NK-92 (cell line): ENCODE data around the gene ZBTB20.
"Not testable (repeated sequence)": the region's sequence is repeated elsewhere in the genome, so short reads cannot be mapped to it uniquely, and the experiment has no call there.

ENCODE experiments used
- DNase-seq: peaks from one replicate; lab custom pipeline; 2025; ENCODE audit not compliant: unreplicated experiment; lab: John Stamatoyannopoulos, UW

ZBTB20 gene

DNA sequence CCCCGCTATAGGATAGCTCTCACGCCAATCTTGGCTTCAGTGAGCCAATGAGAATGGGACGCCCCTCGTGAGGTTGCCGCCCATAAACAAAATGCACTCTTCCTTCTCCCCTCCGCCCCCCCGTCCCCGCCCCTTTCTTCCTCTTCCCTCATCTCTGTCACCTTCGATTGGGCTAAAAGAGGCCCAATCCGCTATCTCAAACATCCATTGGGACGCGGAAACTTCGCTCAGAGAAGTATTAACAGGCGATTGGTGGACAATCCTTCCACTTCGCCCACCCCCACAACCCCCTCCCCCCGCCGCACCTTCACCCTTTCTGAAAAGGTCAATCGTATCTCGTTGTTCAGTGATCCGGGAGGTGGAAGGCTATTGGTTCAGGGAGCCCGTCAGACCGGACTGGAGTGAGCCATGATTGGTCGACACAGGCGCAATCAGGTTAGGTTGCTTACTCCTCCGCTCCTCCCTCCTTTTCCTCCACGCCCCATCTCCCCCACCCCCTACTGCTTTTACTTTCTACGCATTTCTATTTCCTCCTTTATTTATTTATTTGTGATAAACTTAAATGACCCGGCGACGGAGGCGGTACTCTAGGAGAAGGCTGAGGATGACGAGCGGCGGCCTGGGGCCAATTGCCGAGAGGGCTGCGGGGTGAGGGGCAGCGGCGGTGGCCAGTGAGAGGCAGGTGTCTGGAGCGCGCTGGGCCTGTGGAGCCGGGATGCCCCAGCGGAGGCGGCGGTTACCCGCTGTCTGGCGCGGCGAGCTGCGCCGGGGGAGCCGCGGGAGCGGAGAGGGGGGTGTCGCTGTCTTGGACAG, 447 bp upstream of the ZBTB20 start:
- peak; percentile 100 for DNase-seq

DNA sequence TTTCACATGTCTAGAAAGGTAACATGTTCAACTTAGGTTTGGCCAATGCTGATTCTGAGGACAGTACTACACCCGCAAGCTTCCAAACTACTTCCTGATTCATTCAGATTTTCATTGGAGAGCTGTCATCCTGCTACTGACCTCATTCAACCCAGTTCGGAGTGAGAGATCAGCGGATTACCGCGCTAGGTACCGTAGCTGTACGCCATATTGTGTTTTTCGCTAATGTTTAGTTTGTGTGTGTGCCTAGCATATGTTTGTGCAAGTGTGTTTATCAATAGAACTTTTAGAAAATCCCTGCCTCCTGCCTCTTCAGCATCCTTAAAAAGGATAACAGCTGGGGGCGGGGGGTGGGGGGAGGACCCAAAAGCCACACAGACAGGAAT, 1.1 kb downstream of the ZBTB20 start:
- no peak for DNase-seq

DNA sequence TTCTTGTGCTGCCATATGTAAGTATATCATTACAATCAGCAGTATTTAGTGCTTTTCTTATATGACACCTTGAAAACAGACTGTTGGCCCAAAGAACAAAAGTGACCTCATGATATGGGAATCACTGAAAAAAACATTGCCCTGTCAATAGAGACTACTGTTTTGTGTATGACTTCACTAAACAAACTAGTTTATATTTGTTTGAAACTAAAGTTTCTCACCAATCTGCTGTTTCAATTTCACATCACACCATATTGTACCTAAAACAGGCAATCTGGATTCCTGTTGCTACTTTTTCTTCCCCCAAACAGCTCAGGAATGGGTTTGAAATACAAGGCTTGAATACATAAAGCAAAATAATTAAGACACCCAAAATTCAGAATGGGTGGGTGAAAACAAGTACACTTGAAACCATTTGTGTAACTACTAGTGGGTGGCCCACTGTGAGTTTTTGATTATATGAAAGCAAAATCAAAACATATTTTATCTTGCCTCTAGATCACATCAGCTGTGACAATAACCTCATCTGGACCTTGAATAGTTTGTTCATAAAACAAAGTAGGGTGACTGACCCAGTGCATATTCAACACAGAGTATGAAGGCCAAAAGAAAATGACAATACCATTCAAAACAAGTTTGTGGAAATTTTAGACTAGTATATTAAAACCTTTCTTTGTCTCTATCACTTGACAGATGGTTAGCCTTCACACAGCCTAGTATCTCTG, 5.9 kb downstream of the ZBTB20 start:
- DNase-seq, result no peak

DNA sequence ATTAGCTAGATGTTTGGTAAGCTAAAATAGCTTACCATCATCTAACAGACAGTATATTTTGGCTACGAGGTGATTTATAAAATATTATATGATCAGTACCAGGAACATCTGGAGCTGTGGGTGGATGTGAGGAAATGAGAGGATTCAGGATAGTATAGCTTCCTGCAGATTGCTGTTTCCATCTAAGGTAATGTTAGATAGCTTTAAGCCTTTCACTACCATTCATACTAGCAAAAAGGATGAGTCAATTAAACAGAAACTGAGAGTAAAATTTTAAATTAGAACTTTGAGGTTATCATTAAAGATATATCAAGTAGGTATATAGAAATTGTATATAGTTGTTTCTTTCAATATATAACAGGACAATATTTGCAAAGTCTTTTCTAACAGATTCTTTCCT, 8.0 kb downstream of the ZBTB20 start:
- DNase-seq, result no peak

DNA sequence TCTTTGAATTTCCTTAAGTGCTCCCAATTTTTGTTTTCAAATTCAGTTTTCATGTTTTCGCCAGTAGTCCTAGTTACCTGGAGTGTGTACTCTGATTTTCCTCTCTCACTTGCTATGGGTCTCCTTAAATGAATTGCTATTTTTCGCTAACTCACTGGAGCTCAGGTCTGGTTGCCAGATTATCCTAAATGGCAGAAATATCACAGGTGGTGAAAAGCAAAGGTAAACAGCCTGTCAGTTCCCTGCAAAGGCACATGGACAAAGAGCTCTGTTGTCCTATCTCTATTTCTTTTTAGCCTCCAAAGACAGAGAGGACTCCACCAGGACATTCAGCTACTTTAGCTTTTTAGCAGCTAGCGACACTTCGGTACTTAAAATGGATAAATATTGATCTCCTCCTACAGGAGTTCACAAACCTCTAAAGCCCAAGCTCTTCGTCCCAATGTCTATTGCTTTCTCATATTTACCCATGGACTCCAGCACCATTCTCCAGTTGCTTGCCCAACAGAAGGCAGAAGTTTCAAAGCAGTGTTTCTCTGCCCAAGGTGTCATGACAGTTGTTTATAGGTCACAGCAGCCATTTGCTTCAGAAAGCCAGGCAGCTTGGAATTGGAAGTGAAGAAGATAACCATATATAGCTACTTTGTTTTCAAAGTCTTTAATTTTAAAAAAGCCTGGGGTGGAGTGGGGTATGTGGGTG, 12.3 kb downstream of the ZBTB20 start:
- DNase-seq, result no peak

DNA sequence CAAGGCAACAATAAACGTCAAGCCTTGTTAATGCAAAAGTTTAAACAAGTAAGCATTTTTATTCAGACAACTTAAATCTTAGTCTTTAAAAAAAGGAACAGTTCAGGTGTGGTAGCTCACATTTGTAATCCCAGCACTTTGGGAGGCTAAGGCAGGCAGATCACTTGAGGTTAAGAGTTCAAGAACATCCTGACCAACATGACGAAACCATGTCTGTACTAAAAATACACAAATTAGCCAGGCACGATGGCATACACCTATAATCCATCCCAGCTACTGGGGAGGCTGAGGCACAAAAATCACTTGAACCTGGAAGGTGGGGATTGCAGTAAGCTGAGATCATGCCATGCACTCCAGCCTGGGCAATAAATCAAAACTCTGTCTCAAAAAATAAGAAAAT, 19.9 kb downstream of the ZBTB20 start:
- no peak for DNase-seq

DNA sequence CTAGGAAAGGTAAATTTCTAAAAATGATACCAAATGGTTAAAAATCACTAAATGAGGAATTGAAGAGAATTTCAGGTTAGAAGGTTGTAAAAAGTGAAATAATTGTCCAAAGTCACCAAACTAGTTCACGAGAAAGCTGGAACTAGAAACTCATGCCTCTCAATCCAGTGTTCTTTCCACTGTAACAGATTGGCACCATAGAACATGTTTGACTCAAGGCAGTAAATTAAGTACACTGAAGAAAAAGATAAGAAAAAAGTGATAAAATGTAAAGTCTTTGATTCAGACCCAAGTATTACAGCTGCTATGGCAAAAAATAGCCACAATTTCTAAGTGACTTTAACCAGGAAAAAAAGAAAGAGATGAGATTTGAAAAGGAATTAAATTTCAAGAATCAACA, 26.5 kb downstream of the ZBTB20 start:
- DNase-seq, result no peak

DNA sequence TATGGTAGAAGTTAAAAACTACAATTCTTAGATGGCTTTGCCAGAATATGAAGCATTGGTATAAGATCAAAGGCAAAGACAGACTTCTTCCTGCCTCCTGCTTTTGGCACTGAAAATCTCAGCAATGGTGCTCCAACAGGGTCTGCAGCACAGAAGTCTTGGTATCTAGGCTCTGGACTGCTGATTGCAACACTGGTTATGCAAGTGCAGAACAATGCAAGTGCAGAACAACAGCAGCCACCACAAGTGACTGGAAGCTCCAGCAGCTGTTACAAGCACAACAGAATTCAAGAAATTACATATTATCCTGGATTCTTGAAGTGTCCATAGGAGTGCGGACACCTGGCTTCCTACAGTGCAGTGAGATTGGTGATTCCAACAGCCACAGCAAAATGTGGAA, 33.7 kb downstream of the ZBTB20 start:
- no peak for DNase-seq

DNA sequence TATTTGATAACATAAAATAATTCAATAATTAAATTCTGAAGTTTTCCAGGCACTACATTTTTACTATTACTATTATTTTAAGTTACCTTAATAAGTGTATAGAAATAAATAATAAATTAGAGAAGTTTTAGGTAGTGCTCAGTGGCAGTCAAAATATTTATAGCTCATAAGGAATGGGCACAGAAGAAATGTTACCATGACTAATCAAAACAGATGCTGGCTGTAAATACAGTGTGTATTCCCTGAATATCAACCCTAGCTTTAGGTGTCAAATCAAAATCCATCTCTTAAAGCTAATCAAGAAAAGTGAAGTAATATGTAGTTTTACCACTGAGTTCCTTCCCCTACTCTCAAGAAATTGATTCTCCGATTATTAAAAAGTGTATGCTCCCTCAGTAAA, 35.5 kb downstream of the ZBTB20 start:
- no peak for DNase-seq

DNA sequence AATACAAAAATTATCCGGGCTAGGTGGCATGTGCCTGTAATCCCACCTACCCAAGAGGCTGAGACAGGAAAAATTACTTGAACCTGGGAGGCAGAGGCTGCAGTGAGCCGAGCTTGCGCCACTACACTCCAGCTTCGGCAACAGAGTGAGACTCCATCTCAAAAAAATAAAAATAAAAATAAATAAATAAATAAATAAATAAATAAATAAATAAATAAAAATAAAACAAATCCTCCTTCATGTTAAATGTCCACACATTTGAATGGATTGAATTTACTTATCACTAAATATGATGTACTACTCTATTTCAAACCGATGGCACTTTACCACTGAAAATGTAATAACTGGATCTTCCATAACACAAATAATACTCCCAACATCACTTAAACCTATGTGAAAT, 36.3 kb downstream of the ZBTB20 start:
- DNase-seq, result no peak

DNA sequence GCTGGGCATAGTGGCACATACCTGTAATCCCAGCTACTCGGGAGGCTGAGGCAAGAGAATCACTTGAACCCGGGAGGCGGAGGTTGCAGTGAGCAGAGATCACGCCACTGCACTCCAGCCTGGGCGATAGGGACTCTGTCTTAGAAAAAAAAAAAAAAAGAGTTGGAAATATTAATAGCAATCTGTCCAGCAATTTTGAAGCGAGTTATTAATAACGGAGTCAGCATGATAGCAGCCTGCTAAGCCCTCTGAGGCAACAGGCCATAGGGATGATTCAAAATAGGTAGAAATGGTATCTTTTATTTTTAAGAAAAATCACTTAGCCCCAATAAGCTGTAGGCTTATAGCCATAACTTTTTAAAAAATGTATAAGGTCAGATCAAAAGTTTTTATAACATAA, 37.0 kb downstream of the ZBTB20 start:
- not testable (repeated sequence) for DNase-seq

DNA sequence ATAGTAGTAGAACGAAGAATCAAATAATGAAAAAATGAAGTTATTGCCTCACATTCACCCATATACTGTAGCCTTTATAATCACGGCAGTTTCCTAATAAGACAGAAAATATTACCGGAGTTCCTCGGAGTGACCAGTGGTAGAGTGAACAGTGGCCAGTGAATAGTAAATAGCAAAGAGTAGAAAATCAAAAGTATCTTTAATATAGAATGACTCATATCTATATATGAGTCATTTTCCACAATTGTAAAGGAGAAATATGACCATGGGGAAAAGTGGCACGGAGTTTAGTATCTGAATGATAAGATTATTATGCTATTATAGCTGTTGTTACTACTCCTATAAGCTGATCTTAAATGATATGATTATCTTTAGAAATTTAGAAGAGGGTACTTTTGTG, 38.5 kb downstream of the ZBTB20 start:
- no peak for DNase-seq

DNA sequence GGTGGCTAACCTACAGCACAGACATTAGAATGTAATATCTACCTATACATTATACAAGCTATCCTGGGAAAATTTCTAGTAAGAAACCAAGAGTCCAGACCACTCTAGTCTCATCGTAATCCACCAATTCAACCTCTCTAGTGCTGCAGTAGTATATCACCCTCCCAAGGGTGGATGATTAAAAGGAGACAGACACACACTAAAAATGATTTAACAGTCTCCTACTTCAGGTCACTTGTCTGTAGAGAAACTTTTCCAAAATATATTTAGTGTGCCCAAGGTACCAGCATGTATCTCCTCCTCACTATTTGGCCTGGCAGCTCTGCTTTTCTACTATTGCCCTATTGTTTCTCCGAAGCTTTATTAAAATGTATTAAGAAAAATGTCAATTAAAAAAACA, 45.0 kb downstream of the ZBTB20 start:
- no peak for DNase-seq

DNA sequence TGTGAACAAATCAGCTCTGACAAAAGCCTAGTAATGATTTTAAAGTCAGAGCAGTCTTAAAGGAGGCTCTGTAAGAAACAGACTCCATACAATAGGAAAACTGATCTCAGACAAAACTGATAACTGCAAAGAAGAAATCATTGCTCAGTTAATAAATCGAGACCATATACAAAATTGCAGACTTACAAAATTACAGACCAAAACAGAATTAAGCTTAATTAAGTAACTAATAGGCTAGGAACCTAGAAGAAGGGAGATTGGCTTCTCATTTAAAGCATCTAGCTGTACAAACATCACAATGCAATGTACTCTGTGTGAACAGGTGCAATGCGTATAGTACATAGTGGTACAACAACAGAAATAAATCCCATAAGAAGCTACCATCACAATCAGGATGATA, 46.3 kb downstream of the ZBTB20 start:
- DNase-seq, result no peak

DNA sequence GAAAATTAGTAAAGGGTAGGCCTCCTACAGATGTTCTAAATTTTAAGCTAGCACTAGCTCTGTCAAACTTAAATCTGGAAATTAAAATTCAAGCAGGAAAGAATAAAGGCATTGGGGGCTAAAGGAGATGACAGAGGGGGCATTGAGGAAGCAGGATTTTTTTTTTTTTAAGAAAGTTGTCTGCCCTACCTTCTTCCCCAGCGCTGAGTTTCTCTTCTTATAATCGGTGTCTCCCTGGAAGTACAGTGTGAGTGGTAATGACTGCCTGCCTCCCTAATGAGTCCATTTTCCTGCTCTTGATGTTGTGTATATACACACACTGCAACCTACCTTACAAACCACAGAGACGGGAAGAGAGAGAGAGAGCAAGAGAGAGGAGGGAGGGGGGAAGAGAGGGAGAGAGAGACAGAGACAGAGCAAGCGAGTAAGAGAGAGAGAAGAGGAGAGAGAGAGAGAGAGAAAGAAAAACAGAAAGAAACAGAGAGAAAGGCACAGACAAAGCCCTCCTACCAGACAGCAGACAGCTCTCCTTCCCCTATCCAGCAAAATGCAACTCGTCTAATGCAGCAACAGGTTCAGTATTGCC, 47.0 kb downstream of the ZBTB20 start:
- DNase-seq, result no peak

DNA sequence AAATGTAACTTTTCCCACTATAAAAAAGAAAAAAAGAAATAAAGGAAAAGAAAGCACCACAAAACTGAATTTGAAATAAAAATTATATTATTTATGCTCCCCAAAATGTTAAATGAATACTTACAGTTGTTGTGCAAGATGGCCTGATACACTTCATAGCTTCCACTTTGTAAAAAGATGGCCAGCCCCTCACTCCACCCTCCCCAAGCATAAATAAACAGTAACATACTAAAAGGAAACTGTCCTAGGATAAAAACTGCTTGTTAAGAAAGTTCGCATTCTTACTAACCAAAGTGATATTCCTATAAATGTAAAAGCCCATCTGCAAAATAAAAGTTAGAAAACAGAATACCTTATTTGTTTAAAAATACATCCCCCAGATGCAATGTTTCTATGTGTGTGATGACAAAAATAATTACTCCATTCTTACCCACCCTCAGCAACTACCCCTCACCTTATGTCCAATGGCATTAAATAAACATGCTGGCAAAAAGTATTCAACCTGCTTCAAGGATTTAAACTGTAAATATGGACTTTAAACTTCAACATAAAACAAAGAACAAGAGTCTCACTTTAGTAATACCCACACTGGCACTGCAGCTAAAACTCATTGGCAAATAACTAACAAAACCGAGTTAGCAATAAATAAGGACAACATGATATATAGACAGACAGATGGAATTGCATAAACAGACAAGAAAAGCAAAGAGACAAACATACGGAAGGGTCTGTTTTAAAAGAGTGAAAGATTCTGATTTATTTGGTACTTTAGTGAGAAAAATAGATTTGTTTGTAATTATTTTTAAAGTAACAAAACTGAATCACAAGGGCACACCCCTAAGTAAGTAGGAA, 47.7 kb downstream of the ZBTB20 start:
- no peak for DNase-seq

DNA sequence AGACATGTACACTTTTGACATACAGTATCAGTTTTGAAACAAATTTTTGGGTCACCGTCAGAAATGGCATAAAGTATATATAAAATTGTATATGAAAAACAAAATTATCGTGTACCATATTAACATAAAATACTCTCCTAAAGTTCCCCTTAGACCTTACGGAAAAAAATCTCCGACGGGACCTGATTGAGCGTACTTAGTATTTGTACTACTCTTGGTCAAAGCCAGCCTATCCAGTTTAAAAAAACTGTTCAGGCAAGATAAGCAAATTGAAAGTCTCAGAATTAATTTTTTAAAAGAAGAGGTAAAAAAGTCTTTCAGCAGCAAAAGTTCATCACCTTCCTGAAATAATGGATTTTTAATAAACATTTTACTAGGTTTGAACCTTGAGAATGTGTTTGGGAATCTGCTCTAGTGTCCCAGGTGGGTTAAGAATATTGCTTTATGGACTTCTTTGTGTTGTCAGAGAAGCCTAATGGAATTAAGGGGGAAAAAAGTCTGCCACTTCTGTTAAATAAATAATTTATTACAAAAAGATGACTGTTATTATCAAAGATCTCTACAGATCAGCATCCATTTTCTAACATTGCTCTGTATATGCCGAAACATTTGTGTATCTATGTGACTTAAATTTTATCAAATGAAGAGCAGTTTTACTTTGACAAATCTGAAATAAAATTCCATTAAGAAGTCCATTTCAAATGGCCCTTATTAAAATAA, 48.6 kb downstream of the ZBTB20 start:
- DNase-seq, result no peak

DNA sequence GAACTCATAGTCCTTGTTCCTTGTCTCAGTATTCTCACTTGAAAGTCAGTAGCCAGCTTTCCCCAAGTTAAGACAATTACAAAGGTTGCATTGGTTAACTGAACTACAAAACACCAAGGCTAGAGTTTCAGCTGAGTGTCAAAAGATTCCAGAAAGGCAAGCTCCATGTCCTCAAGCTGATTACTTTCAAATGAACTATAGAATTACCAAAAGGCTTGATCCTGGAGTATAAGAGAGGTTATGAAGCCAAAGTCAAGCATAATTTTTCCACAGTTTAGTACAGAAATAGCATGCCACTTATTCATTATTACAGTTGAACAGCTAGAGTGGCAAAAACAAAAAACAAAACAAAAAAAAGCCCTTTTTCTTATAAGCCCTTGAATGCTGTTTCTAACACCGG, 51.9 kb downstream of the ZBTB20 start:
- no peak for DNase-seq

DNA sequence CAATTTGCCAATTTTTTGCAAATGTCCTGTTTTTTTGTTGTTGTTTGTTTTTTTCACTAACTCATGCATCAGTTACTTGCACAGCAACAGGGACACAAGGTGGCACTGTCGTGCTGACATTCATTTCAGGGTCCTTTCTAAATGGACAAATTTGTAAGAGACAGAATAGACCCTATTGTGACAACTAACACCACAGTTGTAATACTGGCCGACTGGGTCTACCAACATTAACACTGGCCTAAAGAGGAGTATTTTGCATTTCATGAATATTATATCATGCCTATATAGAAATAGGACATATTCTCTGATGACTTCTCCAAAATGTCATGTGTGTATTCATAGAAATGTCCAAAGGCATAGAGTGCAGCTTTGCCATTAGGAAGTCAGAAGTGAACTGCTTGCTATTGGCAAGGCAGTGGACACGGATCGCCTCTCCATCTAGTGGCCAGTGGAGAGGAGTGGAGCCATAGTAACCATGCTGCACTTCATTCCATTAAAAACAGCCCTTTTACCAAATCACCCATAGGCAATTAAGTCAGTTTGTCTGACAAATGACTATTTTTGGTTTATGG, 54.8 kb downstream of the ZBTB20 start:
- no peak for DNase-seq

DNA sequence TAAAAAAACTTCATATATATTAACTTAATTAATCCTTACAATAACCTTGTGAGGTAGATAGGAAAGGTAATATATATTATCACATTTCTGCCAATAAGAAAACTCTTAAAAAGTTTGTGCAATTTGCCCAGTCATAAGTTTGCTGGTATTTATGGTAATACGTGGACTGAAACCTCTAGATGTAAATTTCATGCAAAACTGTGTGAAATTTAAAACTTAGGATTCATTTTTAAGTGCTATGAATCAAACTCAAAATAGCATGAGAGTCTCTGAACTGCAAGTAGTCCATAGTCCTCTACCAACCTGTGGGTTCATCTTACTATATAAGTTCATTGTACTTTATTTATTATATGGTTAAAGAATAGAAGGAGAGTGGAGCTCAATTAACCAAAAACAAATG, 56.4 kb downstream of the ZBTB20 start:
- DNase-seq, result no peak
